ENCODE measurements around the gene LYPLA2. TPM values are rescaled to one million over a fixed set of nuclear protein-coding genes. Genes with fewer than 3 reads are reported as not detected.

Gene LYPLA2
- total and polyA plus RNA-seq, 2 donors (not counting 3 experiments of a cell fraction or from before 2014, with no cell fraction given): 110 to 137 TPM

GRCh38 chr1:23787701-23788100 is 3.2 kb upstream of the LYPLA2 start:
- Histone ChIP-seq H3K9me1 (replicated peaks; ENCODE audit: control insufficient read depth, extremely low read depth, insufficient read depth, low read length) (no peaks in the 10 kb centered on the region), H4K20me1 (replicated peaks; ENCODE audit: control insufficient read depth, extremely low read depth, insufficient read depth, low read length) (no peaks in the 10 kb centered on the region), H3K4me2 (ENCODE audit: insufficient read depth, low read length) (no peak overlapping the region), H3K79me2 (ENCODE audit: control insufficient read depth, insufficient read depth, low read length) (peaks cover 24% of the 10 kb centered on the region), H2AFZ (ENCODE audit: low read depth, low read length) (no peak overlapping the region), H3K9me3 (replicated peaks; ENCODE audit: control insufficient read depth, insufficient read depth, low read length) (no peaks in the 10 kb centered on the region), H3K27me3 (ENCODE audit: control insufficient read depth in 2 of 2, insufficient read depth in 2 of 2, low read length in 2 of 2) (no peaks in the 10 kb centered on the region), H3K4me1 (ENCODE audit: control insufficient read depth, extremely low read depth, insufficient read depth, low read length) (peaks cover 22% of the 10 kb centered on the region), H3K4me3 (replicated peaks in 1 of 3; ENCODE audit: insufficient read depth in 1 of 3, low read depth in 1 of 3, low read length in 3 of 3) (no peak overlapping the region), H3K27ac (ENCODE audit: insufficient read depth, low read depth, low read length) (no peak overlapping the region), H3K9ac (replicated peaks; ENCODE audit: extremely low read depth, insufficient read depth, low read length) (no peak overlapping the region), H3K36me3 (ENCODE audit: control insufficient read depth in 2 of 2, extremely low read depth in 1 of 2, insufficient read depth in 2 of 2, low read length in 2 of 2) (peaks cover 12% of the 10 kb centered on the region in 2 experiments)
- dilution Hi-C loops (cut with MboI; ENCODE audit: extremely low pct_ligation_motif_present, low sequenced_read_pairs): no loop called here
- TF ChIP-seq JUN (IDR thresholded peaks at IDR 0.05; ENCODE audit: borderline replicate concordance, insufficient read depth, insufficient read length, low read depth) (no peak), POLR2A (IDR thresholded peaks at IDR 0.05; ENCODE audit: low read depth, low read length) (no peak), FOS (IDR thresholded peaks at IDR 0.05; ENCODE audit: borderline replicate concordance, insufficient read depth, low read length) (no peak), EZH2 (IDR thresholded peaks at IDR 0.05; ENCODE audit: borderline replicate concordance, low read depth, low read length, severe bottlenecking) (no peak), POLR2AphosphoS5 (IDR thresholded peaks at IDR 0.05; ENCODE audit: insufficient read depth, low read depth, low read length) (no peak), MYC (IDR thresholded peaks at IDR 0.05; ENCODE audit: low read depth, low read length) (no peak)
- TF ChIP-seq, protein P1, sequence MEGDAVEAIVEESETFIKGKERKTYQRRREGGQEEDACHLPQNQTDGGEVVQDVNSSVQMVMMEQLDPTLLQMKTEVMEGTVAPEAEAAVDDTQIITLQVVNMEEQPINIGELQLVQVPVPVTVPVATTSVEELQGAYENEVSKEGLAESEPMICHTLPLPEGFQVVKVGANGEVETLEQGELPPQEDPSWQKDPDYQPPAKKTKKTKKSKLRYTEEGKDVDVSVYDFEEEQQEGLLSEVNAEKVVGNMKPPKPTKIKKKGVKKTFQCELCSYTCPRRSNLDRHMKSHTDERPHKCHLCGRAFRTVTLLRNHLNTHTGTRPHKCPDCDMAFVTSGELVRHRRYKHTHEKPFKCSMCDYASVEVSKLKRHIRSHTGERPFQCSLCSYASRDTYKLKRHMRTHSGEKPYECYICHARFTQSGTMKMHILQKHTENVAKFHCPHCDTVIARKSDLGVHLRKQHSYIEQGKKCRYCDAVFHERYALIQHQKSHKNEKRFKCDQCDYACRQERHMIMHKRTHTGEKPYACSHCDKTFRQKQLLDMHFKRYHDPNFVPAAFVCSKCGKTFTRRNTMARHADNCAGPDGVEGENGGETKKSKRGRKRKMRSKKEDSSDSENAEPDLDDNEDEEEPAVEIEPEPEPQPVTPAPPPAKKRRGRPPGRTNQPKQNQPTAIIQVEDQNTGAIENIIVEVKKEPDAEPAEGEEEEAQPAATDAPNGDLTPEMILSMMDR (IDR thresholded peaks at IDR 0.05; ENCODE audit: extremely low read depth in 1 of 2, insufficient read depth in 1 of 2, low read depth in 1 of 2, low read length in 2 of 2): no peak
- TF ChIP-seq, protein P2, sequence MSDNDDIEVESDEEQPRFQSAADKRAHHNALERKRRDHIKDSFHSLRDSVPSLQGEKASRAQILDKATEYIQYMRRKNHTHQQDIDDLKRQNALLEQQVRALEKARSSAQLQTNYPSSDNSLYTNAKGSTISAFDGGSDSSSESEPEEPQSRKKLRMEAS (IDR thresholded peaks at IDR 0.05; ENCODE audit: insufficient read depth, insufficient read length): no peak
- intact Hi-C loops (cut with micrococcal nuclease): no loop called here
- no peak for DNase-seq (ENCODE audit: low read depth, low spot score)
- POLR2A ChIA-PET: no interaction called here
- TSS peak; percentile 17 for BruUV-seq (replicated peaks)
- CTCF ChIA-PET: interaction anchor here (1.3 kb wide), 1 partner anchor 16 kb away, joined by 4 read pairs; no protein-coding TSS in a partner anchor
- FAIRE-seq: no peak
